GM19240 (cell line): Measurements from ENCODE around the gene PLEKHM3.
A peak's percentile ranks its signal among the peaks of the same experiment; 100 is the strongest.

ENCODE experiments used
- DNase-seq: peaks from one replicate; pipeline ENCODE4 v3.0.0; 2011; ENCODE audit warnings: low spot score; ENCODE audit not compliant: insufficient read length

Gene PLEKHM3, protein sequence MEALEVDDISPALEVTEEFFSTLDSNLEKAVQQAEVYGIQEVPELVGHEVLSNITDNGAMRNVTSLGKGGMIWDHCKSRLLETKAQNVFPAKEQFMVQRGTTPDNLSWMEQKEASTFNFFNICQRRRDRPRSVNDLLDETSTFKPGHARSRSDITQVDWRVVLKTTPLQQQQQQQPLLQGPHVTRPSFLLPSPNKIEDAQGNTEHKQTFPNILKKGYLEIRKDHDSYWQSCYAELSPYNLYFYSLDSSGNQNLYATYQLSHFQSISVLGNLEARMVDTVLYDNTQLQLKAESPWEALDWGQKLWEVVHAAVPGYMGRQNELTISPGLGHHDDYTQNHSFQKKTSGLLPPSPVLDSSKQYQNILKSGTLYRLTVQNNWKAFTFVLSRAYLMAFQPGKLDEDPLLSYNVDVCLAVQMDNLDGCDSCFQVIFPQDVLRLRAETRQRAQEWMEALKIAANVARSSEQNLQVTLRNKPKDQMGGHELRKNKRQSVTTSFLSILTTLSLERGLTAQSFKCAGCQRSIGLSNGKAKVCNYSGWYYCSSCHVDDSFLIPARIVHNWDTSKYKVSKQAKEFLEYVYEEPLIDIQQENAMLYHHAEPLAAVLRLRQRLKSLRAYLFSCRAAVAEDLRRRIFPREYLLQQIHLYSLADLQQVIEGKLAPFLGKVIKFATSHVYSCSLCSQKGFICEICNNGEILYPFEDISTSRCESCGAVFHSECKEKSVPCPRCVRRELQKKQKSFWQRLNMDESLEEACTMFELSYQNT

DNA sequence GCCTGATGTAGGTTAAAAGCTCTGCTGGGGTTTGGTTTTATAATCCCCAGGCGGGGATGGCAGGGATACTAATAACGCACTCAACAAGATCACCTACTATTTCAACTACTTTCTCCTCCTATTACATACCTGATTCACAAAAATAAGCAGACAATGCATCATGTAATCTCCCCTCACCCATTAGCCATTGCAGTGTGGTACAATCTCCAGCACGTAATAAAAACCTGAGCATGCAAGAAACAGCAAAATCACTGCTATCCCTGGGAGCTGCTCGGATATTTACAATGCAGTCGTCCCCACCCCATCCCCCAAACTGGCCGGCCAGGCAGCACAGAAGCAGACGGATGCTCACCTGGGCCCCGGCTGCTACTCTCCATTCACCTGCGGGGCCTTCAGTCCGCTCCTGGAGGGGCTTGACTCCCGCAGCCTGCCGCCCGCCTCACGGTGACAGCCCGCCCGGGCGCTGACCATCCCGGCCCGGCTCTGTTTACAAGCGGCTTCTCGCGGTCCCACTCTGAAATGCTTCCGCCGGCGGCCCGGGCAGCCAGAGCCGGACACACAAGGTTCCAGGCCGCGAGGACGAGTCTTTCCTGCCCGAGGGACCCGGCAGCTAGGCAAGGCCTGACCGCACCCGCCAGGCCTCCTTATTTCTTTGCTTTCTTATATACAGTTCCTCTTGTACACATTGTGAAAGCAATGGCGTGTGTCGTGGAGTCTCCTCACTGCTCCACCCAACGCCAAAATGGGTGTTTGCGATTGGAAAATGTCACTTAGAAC is at the start of gene PLEKHM3:
Gene PLEKHM3, minus strand, starts transcription at position 491 of the 777 bp plus-strand sequence. CDS start 23,888 bp downstream, outside the sequence.
- no peak for DNase-seq

DNA sequence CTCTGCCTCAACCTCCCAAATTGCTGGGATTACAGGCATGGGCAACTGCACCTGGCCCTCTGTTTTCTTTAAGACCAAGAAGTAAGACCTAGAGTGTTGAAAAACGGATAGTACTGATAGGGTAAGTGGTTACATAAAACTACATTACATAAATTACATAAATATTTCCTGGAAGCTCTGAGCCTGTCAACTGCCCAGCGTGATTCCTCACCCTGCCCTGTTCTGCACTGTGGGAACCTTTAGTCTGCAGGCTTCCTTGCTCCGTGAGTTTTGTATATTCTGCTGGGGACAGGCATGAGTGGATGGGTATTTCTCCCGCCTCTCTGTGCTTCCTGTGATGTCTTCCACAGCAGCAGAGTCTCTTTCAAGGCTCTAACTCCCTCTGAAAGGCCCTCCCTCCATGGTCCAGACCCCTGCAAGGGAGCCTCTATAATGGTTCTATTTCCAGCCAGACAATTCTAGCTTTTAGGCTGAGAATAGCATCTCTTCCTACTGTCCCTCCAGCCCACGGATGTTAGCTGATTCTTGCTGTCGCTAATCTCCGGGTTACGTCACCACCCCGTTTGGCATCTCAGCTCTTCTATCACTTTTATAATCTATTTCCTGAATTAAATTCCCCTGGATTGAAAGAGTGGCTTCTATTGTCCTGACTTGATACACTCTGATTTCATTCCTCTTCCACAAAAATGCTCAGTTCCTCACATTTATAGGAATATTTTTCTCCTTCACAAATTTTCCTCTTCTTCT is 49.5 kb upstream of the PLEKHM3 start:
- no peak for DNase-seq

DNA sequence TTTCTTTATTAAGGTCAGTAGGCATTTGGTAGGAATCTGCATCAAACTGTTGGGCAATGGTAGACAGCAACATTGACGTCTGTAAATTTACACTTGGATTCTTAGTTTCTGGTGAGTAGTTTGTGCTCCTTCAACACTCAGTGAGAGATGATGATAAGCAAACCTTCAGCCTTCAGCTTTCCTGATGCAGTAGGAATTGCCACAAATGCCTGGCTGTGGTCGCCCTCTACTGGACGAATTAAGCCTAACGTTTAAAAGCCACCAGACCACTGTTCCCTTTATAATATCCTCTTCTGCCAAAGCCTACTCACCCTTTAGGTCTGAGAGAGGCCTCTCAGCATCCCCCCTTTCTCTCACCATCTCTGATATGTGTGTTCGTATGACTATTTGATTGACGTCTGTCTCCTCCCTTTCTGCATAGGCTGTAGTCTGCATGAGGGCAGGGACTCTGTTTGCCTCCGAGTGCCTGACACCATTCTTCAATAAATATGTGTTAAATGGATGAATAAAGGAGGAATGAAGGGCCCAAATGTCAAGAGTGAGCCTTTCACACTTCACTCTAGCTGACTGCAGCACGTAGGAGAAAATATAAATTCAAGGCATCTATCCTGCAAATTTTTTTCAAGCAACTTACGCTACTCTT is 47.0 kb upstream of the PLEKHM3 start:
- DNase-seq, result peak; percentile 26

DNA sequence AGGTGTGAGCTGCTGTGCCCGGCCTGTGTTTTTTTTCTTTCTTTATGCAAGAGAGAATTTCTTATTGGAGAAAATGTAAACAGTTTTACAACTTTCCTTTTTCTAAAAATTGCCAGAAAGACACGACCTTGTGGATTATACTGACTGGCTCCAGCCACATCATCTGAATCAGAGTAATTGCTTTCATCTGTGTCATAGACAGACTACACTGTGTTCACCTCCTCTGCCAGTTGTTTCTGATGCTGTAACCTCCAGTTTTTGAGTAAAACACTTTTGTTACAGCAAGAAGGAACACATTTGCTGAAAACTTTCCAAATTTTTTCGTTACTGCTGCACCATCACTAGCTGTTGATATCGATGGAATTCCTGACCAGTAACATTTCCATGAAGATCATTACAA is 43.9 kb upstream of the PLEKHM3 start:
- DNase-seq, result no peak

DNA sequence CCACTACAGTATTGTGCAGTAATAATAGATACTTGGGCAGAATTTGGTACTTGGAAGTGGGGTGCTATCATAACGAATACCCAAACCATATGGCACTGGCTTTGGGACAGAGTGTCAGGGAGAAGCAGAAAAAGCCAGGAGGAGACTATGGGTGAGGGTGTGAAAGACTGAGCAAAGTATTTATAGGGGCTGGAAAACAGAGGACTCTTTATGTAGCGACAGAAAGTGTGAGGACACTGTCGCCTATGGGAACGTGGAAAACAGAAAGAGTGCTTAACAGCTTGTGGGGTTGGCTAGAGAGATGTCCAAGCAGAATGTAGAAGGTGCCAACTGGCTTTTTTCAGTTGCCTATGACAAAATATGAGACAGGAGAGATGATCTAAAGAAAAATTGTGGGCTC is 40.7 kb upstream of the PLEKHM3 start:
- DNase-seq, result no peak

DNA sequence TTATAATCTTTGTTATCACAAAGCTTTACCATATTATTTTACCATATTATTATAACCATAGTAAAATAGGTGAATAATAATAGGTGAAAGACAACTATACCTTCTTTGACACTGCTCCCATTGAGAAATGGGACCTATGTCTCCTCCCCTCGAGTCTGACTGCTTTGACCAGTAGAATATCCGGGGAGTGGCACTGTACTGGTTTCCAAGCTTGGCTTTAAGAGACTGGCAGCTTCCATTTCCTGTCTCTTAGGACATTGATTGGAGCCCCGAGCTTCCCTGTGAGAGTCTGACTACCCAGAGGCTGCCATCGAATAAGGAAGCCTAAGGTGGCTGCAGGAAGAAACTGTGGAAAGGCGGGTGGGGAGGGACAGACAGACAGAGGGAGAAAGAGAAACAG is 40.1 kb upstream of the PLEKHM3 start:
- DNase-seq, result no peak

DNA sequence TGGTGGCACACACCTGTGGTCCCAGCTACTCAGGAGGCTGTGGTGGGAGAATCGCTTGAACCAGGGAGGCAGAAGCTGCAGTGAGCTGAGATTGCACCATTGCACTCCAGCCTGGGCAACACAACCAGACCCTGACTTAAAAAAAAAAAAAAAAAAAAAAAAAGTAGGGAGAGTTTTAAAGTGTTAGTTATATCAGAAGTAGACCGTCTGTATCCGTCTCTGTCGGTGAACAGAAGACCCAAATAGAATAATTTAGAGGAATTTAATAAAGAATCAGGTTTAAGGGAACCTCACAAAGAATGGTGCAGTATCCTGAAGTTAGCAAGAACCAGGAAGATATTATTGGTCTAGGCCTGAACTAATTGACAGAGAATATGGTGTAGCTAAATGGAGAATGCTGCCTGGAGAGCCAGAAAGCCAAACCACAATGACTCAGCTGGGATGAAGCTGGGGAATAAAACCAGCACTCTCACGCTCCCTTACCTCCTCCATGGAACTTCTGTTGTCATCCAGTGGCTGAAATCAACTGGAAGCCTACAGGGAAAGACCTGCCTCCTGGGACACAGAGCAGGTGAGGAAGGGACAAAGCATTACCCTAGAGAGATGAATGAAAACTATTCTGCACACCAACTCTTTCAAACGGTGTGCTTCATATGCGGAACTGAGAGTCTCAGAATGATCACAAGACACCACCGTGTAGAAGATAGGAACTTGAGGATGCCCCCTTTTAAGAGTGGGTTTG is 39.1 kb upstream of the PLEKHM3 start:
- no peak for DNase-seq

DNA sequence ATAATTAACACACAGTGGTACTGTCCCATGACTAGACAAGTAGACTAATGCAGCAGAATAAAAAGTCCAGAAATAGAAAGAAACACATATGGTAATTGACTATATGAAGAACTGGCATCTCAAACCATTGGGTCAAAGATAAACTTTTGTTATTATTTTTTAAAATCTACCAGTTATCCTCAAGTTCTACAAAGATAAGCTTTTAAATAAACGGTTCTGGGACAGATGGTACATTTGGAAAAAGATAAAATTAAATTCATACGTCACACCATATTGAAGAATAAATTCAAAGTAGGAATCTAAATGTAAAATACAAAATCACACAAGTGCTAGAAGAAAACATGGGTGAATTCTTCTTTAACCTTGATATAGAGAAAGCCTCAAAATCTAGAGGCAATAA is 37.6 kb upstream of the PLEKHM3 start:
- no peak for DNase-seq

DNA sequence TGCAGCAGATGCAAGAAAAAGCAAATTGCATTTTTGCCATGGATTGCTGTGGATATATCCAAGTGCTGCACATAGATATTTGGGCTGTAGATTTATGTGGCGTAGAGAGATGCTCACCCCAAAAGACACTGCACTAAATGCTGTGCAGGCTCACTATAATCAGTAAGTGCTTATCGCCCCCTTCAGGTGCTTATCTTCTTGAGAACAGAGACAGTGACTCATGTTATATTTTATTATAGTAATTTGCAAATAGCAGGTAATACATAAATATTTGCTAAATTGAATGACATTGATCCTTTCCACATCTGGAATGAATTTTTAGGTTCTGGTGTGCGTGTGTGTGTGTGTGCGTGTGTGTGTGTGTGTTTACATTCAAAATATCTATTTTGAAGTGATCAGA is 36.8 kb upstream of the PLEKHM3 start:
- no peak for DNase-seq

DNA sequence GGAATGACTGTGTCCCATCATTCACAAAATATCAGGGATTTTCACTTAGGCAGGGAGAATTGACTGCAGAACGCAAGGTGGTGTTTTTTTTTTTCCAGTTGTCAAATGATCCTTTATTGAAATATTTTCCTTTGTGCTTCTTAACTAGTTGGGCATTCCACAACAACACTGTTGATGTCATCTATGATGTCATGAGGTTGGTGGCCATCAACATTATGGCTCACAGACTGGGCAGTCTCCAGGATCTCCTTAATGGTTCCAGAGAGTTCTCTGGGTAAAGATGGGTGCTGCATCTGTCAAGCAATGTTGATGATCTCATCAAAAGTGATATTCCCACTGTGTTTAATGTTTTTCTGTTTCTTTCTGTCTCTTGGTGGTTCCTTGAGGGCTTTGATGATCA is 31.8 kb upstream of the PLEKHM3 start:
- DNase-seq, result no peak

DNA sequence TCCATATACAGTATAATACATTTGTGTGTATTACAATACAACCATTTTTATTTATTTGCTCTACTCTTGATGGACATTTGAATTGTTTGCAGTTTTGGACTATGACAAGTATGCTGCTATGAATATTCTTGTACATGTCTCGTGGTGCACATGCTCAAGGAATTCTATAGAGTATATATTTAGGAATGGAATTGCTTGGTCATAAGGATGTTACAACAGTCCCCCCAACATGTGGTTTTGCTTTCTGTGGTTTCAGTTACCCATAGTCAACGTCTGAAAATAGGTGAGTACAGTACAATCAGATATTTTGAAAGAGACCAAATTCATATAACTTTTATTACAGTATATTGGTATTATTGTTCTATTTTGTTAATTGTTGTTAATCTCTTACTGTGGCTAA is 24.1 kb upstream of the PLEKHM3 start:
- DNase-seq, result no peak

DNA sequence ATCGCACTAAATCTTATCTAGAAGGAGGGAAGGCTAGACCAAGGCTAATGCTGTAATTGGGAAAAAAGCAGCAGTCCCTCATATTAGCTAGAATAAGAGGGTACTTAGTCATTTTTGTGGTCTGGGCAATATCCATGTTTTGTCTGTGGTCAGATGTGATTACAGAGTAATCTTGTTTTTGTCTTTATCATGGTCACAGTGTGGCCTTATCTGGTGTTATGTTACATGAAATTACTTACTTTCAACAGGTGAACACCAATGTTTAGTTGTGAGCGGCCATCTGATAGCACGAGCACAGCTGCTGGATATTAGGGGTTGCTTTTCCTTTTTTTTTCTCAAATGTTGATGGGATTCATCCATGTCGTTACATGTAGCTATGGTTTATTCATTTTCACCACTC is 23.7 kb upstream of the PLEKHM3 start:
- DNase-seq, result no peak

DNA sequence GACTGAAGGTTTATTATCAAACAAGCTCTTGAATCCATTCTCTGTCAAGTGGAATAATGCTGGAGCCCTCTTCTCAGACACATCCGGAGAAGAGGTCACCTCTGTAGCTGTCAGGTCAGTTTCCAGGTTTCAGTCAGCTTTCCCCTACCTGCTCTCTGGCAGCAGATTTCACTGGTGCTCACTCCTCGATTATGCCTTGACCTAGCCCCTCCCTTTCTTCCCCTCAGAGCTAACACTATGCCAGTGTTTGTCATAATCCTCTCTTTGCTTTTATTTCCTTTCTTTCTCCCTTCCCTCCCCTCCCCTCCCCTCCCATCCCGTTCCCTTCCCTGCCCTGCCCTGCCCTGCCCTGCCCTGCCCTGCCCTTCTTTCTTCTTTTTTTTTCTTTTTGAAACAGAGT is 22.5 kb upstream of the PLEKHM3 start:
- DNase-seq, result no peak

DNA sequence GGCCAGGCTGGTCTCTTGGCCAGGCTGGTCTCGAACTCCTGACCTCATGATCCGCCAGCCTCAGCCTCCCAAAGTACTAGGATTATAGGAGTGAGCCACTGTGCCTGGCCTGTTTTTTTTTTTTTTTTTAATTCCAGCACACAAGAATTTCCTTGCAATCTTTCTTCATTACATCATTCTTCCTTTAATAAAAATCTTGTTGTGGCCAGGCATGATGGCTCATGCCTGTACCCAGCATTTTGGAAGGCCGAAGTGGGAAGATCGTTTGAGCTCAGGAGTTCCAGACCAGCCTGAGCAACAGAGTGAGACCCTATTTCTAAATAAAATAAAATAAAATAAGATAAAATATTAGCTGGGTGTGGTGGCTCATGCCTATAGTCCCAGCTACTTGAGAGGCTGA is 21.4 kb upstream of the PLEKHM3 start:
- DNase-seq, result no peak

DNA sequence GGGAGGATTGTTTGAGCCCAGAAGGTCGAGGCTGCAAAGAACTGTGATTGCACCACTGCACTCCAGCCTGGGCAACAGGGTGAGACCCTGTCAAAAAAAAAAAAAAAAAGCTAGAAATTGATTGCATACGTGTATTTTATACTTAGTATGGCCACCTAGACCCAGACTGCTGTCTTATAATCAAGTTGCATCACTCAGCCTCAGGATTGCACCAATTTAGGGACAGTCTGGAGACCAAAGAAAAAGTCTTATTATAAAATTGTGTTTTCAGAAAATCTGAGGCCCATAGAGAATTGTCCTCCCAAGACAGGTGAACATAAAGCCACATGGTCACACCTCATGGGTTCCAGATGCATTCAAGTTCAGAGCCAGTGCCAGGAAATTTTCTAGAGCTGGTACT is 17.1 kb upstream of the PLEKHM3 start:
- no peak for DNase-seq

DNA sequence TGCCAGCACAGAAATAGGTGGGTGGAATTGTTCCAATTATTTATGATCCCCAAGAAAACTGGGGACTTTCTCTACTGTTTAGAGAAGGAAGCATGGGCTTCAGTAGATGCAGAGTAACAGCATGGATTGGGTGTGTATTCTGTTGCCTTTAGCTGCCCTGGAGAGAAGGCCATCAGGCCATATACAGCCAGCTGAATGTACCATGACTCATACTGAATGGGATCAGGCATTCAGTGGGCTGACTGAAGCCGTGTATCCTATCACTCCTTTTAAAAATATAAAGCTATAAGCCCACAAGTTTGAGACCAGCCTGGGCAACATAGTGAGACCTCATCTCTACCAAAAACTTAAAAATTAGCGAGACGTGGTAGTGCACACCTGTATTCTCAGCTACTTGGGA is 16.7 kb upstream of the PLEKHM3 start:
- DNase-seq, result no peak

DNA sequence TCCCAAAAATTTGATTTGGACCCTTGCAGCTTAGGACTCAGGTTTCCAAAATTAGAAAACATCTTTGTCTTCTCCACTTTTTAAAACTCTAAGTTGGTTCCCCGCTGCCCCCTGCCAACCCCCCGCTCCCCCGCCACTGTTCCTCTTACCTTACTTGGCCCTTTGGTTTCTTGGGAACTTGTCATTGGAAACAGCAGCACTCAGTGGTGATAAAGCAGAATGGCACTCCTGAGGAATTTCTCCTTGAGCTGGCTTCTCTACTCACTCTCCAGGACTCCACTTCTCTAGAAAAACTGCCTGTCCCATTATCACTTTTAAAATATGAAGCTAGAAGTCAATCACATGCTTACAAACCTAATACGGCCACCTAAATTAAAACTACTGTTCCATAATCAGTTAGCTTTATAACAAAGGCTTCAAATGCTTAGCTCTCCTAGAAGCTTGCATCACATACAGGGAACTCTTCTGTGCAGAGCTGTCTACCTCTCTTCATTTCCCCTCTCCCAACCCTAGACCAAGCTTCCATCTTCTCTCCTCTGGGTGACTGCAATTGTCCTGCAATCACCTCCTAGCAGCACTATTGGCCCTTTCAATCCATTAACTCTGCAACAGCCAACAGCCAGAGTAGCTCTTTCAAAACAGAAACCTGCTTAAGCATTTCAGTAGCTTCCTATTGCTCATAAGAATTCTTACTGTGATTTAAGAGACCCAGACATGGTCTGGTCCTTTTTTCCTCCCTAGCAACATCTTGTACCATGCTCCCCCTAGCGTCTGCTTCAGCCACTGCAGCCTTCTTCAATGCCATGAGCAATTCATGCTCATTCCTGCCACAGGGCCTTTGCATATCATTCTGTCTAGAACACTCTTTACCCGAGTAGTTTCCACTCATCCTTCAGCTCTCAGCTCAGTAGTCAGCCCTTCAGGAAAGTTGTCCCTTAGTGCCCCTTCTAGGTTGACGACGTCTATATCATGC is 15.2 kb upstream of the PLEKHM3 start:
- DNase-seq, result peak; percentile 20

DNA sequence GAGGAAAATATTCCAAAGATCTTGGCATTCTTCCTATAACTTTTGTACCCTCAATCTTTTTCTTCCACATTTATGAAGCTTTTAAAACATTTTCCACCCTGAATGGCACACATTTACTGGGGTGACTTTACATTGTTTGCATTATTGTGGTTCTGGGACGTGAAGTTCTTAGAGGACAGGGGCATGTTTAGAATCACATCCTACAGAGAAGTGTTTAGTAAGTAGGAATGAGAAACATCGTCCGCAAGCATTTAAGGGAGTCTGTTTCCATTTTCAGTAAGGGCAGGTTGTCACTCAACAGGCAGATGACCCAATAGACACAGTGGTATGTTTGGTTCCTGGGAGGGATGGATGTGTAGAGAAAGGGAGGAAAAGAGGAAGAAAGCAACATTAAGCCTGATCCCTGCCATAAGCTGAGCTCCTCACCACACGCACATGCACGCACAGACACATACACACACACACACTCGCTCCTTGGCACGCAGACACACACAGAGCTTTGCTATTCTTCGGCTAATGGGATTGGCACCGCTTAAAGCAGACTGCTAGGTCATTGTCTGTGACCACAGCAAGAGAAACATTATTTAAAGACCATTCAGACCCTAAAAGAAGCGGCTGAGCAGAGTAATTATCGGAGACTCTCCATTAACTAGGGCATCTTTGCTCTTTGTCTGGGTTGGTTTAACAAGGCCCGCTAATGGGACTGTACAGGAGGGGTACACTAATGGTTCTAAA is 14.2 kb upstream of the PLEKHM3 start:
- DNase-seq, result no peak
